ENCODE data around the gene ALG13. TPM values are rescaled to one million over a fixed set of nuclear protein-coding genes. Genes with fewer than 3 reads are reported as not detected.

ALG13 gene
- total RNA-seq, 2 donors from 2014 or later: 38.6 to 77.2 TPM

- no peak overlapping the region for H3K27ac Mint-ChIP-seq
- H3K27me3 Mint-ChIP-seq (ENCODE audit: insufficient read depth): no peaks in the 10 kb centered on the region
- TF ChIP-seq CTCF (conservative IDR thresholded peaks at IDR 0.05): no peak
- Histone ChIP-seq H3K36me3 (ENCODE audit: control insufficient read depth, insufficient read depth, low read length) (peaks cover 35% of the 10 kb centered on the region), H3K27me3 (ENCODE audit: control insufficient read depth, insufficient read depth, low read length, poor library complexity, severe bottlenecking) (no peaks in the 10 kb centered on the region), H3K4me3 (ENCODE audit: low read length) (no peak overlapping the region), H3K4me1 (ENCODE audit: control insufficient read depth, insufficient read depth, low read length) (no peaks in the 10 kb centered on the region), H3K9ac (ENCODE audit: extremely low read depth, low read length, poor library complexity, severe bottlenecking) (no peak overlapping the region), H3K9me3 (ENCODE audit: control insufficient read depth, low read length) (no peaks in the 10 kb centered on the region), H3K27ac (ENCODE audit: low read depth, low read length) (no peak overlapping the region)
- no peak for DNase-seq
- 81 to 91% methylated on average over 2 to 3 of the region's 3 CpGs for WGBS, 2 experiments (ENCODE audit: insufficient coverage in 1 of 2, insufficient read length in 1 of 2)
- H3K9me3 Mint-ChIP-seq: no peaks in the 10 kb centered on the region
- H3K36me3 Mint-ChIP-seq (ENCODE audit: low read depth): peaks cover 61% of the 10 kb centered on the region
- no peaks in the 10 kb centered on the region for H3K4me1 Mint-ChIP-seq
- H3K4me3 Mint-ChIP-seq: no peak overlapping the region
Measured at GRCh38 chrX:111736571-111736970, 55.6 kb downstream of the ALG13 start.

GRCh38 chrX:111742018-111742417, 61.0 kb downstream of the ALG13 start:
- Histone ChIP-seq H3K9ac (ENCODE audit: extremely low read depth, low read length, poor library complexity, severe bottlenecking) (no peak overlapping the region), H3K4me3 (ENCODE audit: low read length) (no peak overlapping the region), H3K27ac (ENCODE audit: low read depth, low read length) (no peak overlapping the region), H3K36me3 (ENCODE audit: control insufficient read depth, insufficient read depth, low read length) (peaks cover 27% of the 10 kb centered on the region), H3K9me3 (ENCODE audit: control insufficient read depth, low read length) (no peaks in the 10 kb centered on the region), H3K27me3 (ENCODE audit: control insufficient read depth, insufficient read depth, low read length, poor library complexity, severe bottlenecking) (no peaks in the 10 kb centered on the region), H3K4me1 (ENCODE audit: control insufficient read depth, insufficient read depth, low read length) (no peaks in the 10 kb centered on the region)
- no peak overlapping the region for H3K4me3 Mint-ChIP-seq
- H3K36me3 Mint-ChIP-seq (ENCODE audit: low read depth): peaks cover 49% of the 10 kb centered on the region
- no peaks in the 10 kb centered on the region for H3K4me1 Mint-ChIP-seq
- H3K27ac Mint-ChIP-seq: no peak overlapping the region
- H3K9me3 Mint-ChIP-seq: no peaks in the 10 kb centered on the region
- DNase-seq: no peak
- WGBS, 2 experiments (ENCODE audit: insufficient coverage in 1 of 2, insufficient read length in 1 of 2): 94% methylated on average over 1 of the region's 2 CpGs; no CpG with 5 or more reads in 1 of the 2 experiments
- TF ChIP-seq CTCF (conservative IDR thresholded peaks at IDR 0.05): no peak
- H3K27me3 Mint-ChIP-seq (ENCODE audit: insufficient read depth): no peaks in the 10 kb centered on the region

- H3K4me3 ChIP-seq (ENCODE audit: low read length): no peak overlapping the region
- no peaks in the 10 kb centered on the region for H3K4me1 Mint-ChIP-seq
- no peak for TF ChIP-seq CTCF (conservative IDR thresholded peaks at IDR 0.05)
- H3K36me3 ChIP-seq (ENCODE audit: control insufficient read depth, insufficient read depth, low read length): peaks cover 20% of the 10 kb centered on the region
- no peaks in the 10 kb centered on the region for H3K9me3 Mint-ChIP-seq
- no peak overlapping the region for H3K27ac ChIP-seq (ENCODE audit: low read depth, low read length)
- peaks cover 47% of the 10 kb centered on the region for H3K36me3 Mint-ChIP-seq (ENCODE audit: low read depth)
- H3K9ac ChIP-seq (ENCODE audit: extremely low read depth, low read length, poor library complexity, severe bottlenecking): no peak overlapping the region
- H3K4me1 ChIP-seq (ENCODE audit: control insufficient read depth, insufficient read depth, low read length): no peaks in the 10 kb centered on the region
- no CpG with 5 or more reads among the region's 2 CpGs for WGBS, 2 experiments (ENCODE audit: insufficient coverage in 1 of 2, insufficient read length in 1 of 2)
- H3K27me3 ChIP-seq (ENCODE audit: control insufficient read depth, insufficient read depth, low read length, poor library complexity, severe bottlenecking): no peaks in the 10 kb centered on the region
- no peak overlapping the region for H3K27ac Mint-ChIP-seq
- no peaks in the 10 kb centered on the region for H3K9me3 ChIP-seq (ENCODE audit: control insufficient read depth, low read length)
- H3K27me3 Mint-ChIP-seq (ENCODE audit: insufficient read depth): no peaks in the 10 kb centered on the region
- H3K4me3 Mint-ChIP-seq: no peak overlapping the region
- DNase-seq: no peak
Measured at GRCh38 chrX:111743316-111743715, 62.3 kb downstream of the ALG13 start.

All from endodermal cell (in vitro differentiated cells).